Thyroid gland (tissue), 4 donors: Measurements from ENCODE around the gene MR1. TPM values are rescaled to one million over a fixed set of nuclear protein-coding genes. Genes with fewer than 3 reads are reported as not detected.

Experiments used
- DNase-seq, 2 donors: peaks; one replicate each; pipeline ENCODE4 v3.0.0-alpha.2; 2019
- H3K27ac ChIP-seq, 3 donors: fragments of 200-600 bp; sonication (generic); 1 replicate in 2 of 3; 2 replicates in 1 of 3; pipeline ENCODE4 v1.5.1; 2016 to 2019; ENCODE audit warnings: mild to moderate bottlenecking in 1 of 3, moderate library complexity in 1 of 3
- H3K27me3 ChIP-seq: fragments of 200-600 bp; sonication (generic); one replicate; pipeline ENCODE4 v1.5.1; 2019
- H3K36me3 ChIP-seq, 2 donors: fragments of 200-600 bp; sonication (generic); one replicate each; pipeline ENCODE4 v1.5.1; 2016 to 2019
- H3K4me1 ChIP-seq, 2 donors: fragments of 200-600 bp; sonication (generic); one replicate each; pipeline ENCODE4 v1.5.1; 2017 to 2019
- H3K4me3 ChIP-seq, 3 donors: fragments of 200-600 bp; sonication (generic); replicated peaks in 1 of 3; 1 replicate in 2 of 3; 2 replicates in 1 of 3; pipeline ENCODE4 v1.5.1; 2016; ENCODE audit warnings: mild to moderate bottlenecking in 1 of 3
- H3K9me3 ChIP-seq: fragments of 200-600 bp; sonication (generic); one replicate; pipeline ENCODE4 v1.5.1; 2017
- CTCF ChIP-seq, 6 experiments: fragments of 200-600 bp in 3 of 6; fragments of 450-650 bp in 3 of 6; sonication (generic) in 3 of 6; IDR thresholded peaks; one replicate each; pipeline ENCODE4 v1.5.1; 2016 to 2019; ENCODE audit warnings: antibody characterized with exemption in 6 of 6, mild to moderate bottlenecking in 2 of 6, inconsistent platforms in 1 of 6, moderate library complexity in 1 of 6
- POLR2A ChIP-seq, 2 donors: fragments of 450-650 bp; IDR thresholded peaks; one replicate each; pipeline ENCODE4 v1.6.1; 2017; ENCODE audit warnings: antibody characterized with exemption in 2 of 2, mild to moderate bottlenecking in 2 of 2, moderate library complexity in 1 of 2
- WGBS, 2 donors: methylation state at CpG; one replicate each; pipeline ENCODE4 v1.1.5; 2017; 5-methylcytosine and 5-hydroxymethylcytosine counted together
- intact Hi-C: fragments of 100-400 bp; cut with DNase I; formaldehyde crosslinking; loops from one replicate; pipeline ENCODE4 v1.15.1; 2023
- total RNA-seq, 4 donors: library from RNA; depleted of rRNA; stranded (reverse); fragments of >200 nt; gene quantifications; one replicate each; pipeline ENCODE4 v1.2.3, GENCODE V29; 2016

Gene MR1
- total RNA-seq: 10 to 100 TPM; 21.9 to 32.2 (median 25.2) TPM

GRCh38 chr1:181033799-181034451 lies at the start of gene MR1:
MR1 (plus strand) TSS chr1:181033983; CDS start chr1:181034008, 25 bp downstream.
- Histone ChIP-seq H3K4me3 (peak within 1 kb of the TSS in 2 of 3 donors; percentile 13 to 34), H3K9me3 (no peaks in the 10 kb centered on the region), H3K36me3 (no peaks in the 10 kb centered on the region), H3K4me1 (peaks cover 26 to 27% of the 10 kb centered on the region in 2 donors), H3K27me3 (no peaks in the 10 kb centered on the region), H3K27ac (peak within 1 kb of the TSS; percentile 88 to 98 (median 91))
- WGBS, 2 donors: 12 to 18% methylated on average over 9 of the region's 9 CpGs
- intact Hi-C loops: no loop called here
- TF ChIP-seq POLR2A (IDR thresholded peaks at IDR 0.05) (peak in 1 of 2 donors; percentile 83), CTCF (IDR thresholded peaks at IDR 0.05) (no peak)
- peak; percentile 23 to 34 for DNase-seq

GRCh38 chr1:180988253-180988752 lies 45.5 kb upstream of the MR1 start:
- Histone ChIP-seq H3K36me3 (peaks cover 15 to 39% of the 10 kb centered on the region in 2 donors), H3K27ac (no peak overlapping the region), H3K9me3 (no peaks in the 10 kb centered on the region), H3K27me3 (no peaks in the 10 kb centered on the region), H3K4me1 (no peaks in the 10 kb centered on the region), H3K4me3 (no peak overlapping the region)
- DNase-seq: peak; percentile 40 to 44
- 61 to 73% methylated on average over 8 of the region's 8 CpGs for WGBS, 2 donors
- no peak for TF ChIP-seq CTCF (IDR thresholded peaks at IDR 0.05)
- TF ChIP-seq POLR2A (IDR thresholded peaks at IDR 0.05): no peak
- intact Hi-C loops: no loop called here

- no peak overlapping the region for H3K4me3 ChIP-seq
- H3K27ac ChIP-seq: no peak overlapping the region
- H3K4me1 ChIP-seq: no peaks in the 10 kb centered on the region
- no peaks in the 10 kb centered on the region for H3K9me3 ChIP-seq
- no peak for DNase-seq
- 84 to 86% methylated on average over 3 of the region's 3 CpGs for WGBS, 2 donors
- no peak for TF ChIP-seq POLR2A (IDR thresholded peaks at IDR 0.05)
- TF ChIP-seq CTCF (IDR thresholded peaks at IDR 0.05): no peak
- intact Hi-C loops: no loop called here
- H3K36me3 ChIP-seq: peaks cover 5 to 12% of the 10 kb centered on the region in 2 donors
- H3K27me3 ChIP-seq: no peaks in the 10 kb centered on the region
These were observed 39.5 kb upstream of the MR1 start for GRCh38 chr1:180994262-180994661.

GRCh38 chr1:180997843-180998504 lies 35.8 kb upstream of the MR1 start:
- peaks cover 0 to 2% of the 10 kb centered on the region in 2 donors for H3K36me3 ChIP-seq
- no peak for DNase-seq
- TF ChIP-seq POLR2A (IDR thresholded peaks at IDR 0.05) (no peak), CTCF (IDR thresholded peaks at IDR 0.05) (no peak)
- intact Hi-C loops: no loop called here
- 91 to 94% methylated on average over 4 of the region's 4 CpGs for WGBS, 2 donors
- H3K4me3 ChIP-seq: no peak overlapping the region
- no peaks in the 10 kb centered on the region for H3K4me1 ChIP-seq
- H3K27me3 ChIP-seq: no peaks in the 10 kb centered on the region
- no peak overlapping the region for H3K27ac ChIP-seq
- H3K9me3 ChIP-seq: no peaks in the 10 kb centered on the region
